Gastrocnemius medialis (tissue), 4 donors: ENCODE measurements around the gene KIAA0319L.

Experiments used
- CTCF ChIP-seq, 5 experiments: fragments of 450-650 bp in 3 of 5; fragments of 200-600 bp in 2 of 5; sonication (generic) in 2 of 5; IDR thresholded peaks in 4 of 5; conservative IDR thresholded peaks in 1 of 5; 1 replicate in 4 of 5; 2 replicates in 1 of 5; pipeline ENCODE4 v1.5.1; 2016 to 2019; ENCODE audit warnings: antibody characterized with exemption in 5 of 5, mild to moderate bottlenecking in 3 of 5, moderate library complexity in 3 of 5
- POLR2A ChIP-seq, 2 donors: fragments of 450-650 bp; IDR thresholded peaks; one replicate each; pipeline ENCODE4 v1.6.1; 2017; ENCODE audit warnings: antibody characterized with exemption in 2 of 2, mild to moderate bottlenecking in 2 of 2, moderate library complexity in 2 of 2

GRCh38 chr1:35408925-35409324 is 148.3 kb downstream of the KIAA0319L start:
- no peak for TF ChIP-seq CTCF (IDR thresholded peaks at IDR 0.05 in 4 of 5, conservative IDR thresholded peaks at IDR 0.05 in 1 of 5)
- no peak for TF ChIP-seq POLR2A (IDR thresholded peaks at IDR 0.05)
